ENCODE data around the gene PSMB8. TPM values are rescaled to one million over a fixed set of nuclear protein-coding genes. Genes with fewer than 3 reads are reported as not detected.

Gene PSMB8
- total RNA-seq, 1 donor from 2014 or later, result 45.5 TPM

GRCh38 chr6:32865724-32866443 lies 22.0 kb upstream of the PSMB8 start:
- Histone ChIP-seq H3K27ac (ENCODE audit: low read depth, low read length) (no peak overlapping the region), H3K9ac (ENCODE audit: low read length) (no peak overlapping the region), H3K9me3 (ENCODE audit: insufficient read depth, low read depth, low read length) (no peaks in the 10 kb centered on the region), H2AFZ (ENCODE audit: low read depth, low read length) (no peak overlapping the region), H4K20me1 (ENCODE audit: insufficient read depth, low read length) (no peaks in the 10 kb centered on the region), H3K4me3 (ENCODE audit: insufficient read depth, low read depth, low read length) (no peak overlapping the region), H3K79me2 (ENCODE audit: insufficient read depth, low read length) (no peaks in the 10 kb centered on the region), H3K36me3 (ENCODE audit: insufficient read depth, low read length) (no peaks in the 10 kb centered on the region), H3K27me3 (ENCODE audit: insufficient read depth, low read length) (peaks cover 30% of the 10 kb centered on the region), H3K4me1 (ENCODE audit: insufficient read depth, low read length) (no peaks in the 10 kb centered on the region), H3K4me2 (ENCODE audit: low read length) (no peak overlapping the region)
- H3K27me3 Mint-ChIP-seq (ENCODE audit: low read depth, unreplicated experiment), result peaks cover 7% of the 10 kb centered on the region
- TF ChIP-seq, protein P1, sequence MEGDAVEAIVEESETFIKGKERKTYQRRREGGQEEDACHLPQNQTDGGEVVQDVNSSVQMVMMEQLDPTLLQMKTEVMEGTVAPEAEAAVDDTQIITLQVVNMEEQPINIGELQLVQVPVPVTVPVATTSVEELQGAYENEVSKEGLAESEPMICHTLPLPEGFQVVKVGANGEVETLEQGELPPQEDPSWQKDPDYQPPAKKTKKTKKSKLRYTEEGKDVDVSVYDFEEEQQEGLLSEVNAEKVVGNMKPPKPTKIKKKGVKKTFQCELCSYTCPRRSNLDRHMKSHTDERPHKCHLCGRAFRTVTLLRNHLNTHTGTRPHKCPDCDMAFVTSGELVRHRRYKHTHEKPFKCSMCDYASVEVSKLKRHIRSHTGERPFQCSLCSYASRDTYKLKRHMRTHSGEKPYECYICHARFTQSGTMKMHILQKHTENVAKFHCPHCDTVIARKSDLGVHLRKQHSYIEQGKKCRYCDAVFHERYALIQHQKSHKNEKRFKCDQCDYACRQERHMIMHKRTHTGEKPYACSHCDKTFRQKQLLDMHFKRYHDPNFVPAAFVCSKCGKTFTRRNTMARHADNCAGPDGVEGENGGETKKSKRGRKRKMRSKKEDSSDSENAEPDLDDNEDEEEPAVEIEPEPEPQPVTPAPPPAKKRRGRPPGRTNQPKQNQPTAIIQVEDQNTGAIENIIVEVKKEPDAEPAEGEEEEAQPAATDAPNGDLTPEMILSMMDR (IDR thresholded peaks at IDR 0.05; ENCODE audit: insufficient read depth, low read depth, low read length), result no peak
- TF ChIP-seq EZH2 (IDR thresholded peaks at IDR 0.05; ENCODE audit: insufficient read depth, low read length), result no peak
- H3K9me3 Mint-ChIP-seq (ENCODE audit: unreplicated experiment), result no peaks in the 10 kb centered on the region
- no peaks in the 10 kb centered on the region for H3K36me3 Mint-ChIP-seq (ENCODE audit: low read depth, unreplicated experiment)
- no peak overlapping the region for H3K4me3 Mint-ChIP-seq (ENCODE audit: unreplicated experiment)
- FAIRE-seq (no peak), DNase-seq (ENCODE audit: low read depth) (no peak)
- H3K4me1 Mint-ChIP-seq (ENCODE audit: low read depth, unreplicated experiment), result peaks cover 4% of the 10 kb centered on the region
- H3K27ac Mint-ChIP-seq (ENCODE audit: unreplicated experiment), result peak overlapping the region; percentile 1

- Histone ChIP-seq H4K20me1 (ENCODE audit: insufficient read depth, low read length) (no peaks in the 10 kb centered on the region), H3K27me3 (ENCODE audit: insufficient read depth, low read length) (peaks cover 24% of the 10 kb centered on the region), H3K4me2 (ENCODE audit: low read length) (no peak overlapping the region), H3K4me1 (ENCODE audit: insufficient read depth, low read length) (no peaks in the 10 kb centered on the region), H3K9ac (ENCODE audit: low read length) (no peak overlapping the region), H3K36me3 (ENCODE audit: insufficient read depth, low read length) (no peaks in the 10 kb centered on the region), H3K27ac (ENCODE audit: low read depth, low read length) (no peak overlapping the region), H2AFZ (ENCODE audit: low read depth, low read length) (no peak overlapping the region), H3K79me2 (ENCODE audit: insufficient read depth, low read length) (no peaks in the 10 kb centered on the region), H3K4me3 (ENCODE audit: insufficient read depth, low read depth, low read length) (no peak overlapping the region), H3K9me3 (ENCODE audit: insufficient read depth, low read depth, low read length) (no peaks in the 10 kb centered on the region)
- H3K4me3 Mint-ChIP-seq (ENCODE audit: unreplicated experiment), result no peak overlapping the region
- FAIRE-seq, result no peak
- H3K9me3 Mint-ChIP-seq (ENCODE audit: unreplicated experiment), result no peaks in the 10 kb centered on the region
- H3K27me3 Mint-ChIP-seq (ENCODE audit: low read depth, unreplicated experiment), result peaks cover 12% of the 10 kb centered on the region
- no peak for DNase-seq (ENCODE audit: low read depth)
- peaks cover 5% of the 10 kb centered on the region for H3K36me3 Mint-ChIP-seq (ENCODE audit: low read depth, unreplicated experiment)
- H3K27ac Mint-ChIP-seq (ENCODE audit: unreplicated experiment), result no peak overlapping the region
- peaks cover 2% of the 10 kb centered on the region for H3K4me1 Mint-ChIP-seq (ENCODE audit: low read depth, unreplicated experiment)
- no peak for TF ChIP-seq EZH2 (IDR thresholded peaks at IDR 0.05; ENCODE audit: insufficient read depth, low read length)
- TF ChIP-seq, protein P1 (IDR thresholded peaks at IDR 0.05; ENCODE audit: insufficient read depth, low read depth, low read length), result no peak
These were observed 18.9 kb upstream of the PSMB8 start for GRCh38 chr6:32862725-32863124.

DNA sequence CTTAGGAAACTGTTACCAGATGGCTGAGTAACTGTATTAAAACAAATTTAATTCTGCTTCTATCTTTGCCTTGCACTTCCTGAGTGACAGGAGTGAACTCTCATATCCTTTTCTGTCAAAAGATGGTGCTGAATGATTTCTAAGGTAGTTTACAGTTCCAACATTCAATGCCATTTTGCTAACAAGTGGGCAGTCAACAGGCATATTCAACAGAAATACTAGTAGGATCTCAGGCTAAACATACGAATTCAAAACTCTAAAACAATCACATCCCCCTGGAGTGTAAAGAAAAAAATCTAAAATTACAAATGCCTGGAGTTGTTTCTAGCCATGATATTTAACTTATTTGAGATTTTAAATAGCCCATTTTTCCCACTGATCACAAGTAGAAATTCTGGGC lies 16.8 kb upstream of the PSMB8 start:
- H3K36me3 Mint-ChIP-seq (ENCODE audit: low read depth, unreplicated experiment), result peaks cover 11% of the 10 kb centered on the region
- no peak for TF ChIP-seq EZH2 (IDR thresholded peaks at IDR 0.05; ENCODE audit: insufficient read depth, low read length)
- TF ChIP-seq, protein P1 (IDR thresholded peaks at IDR 0.05; ENCODE audit: insufficient read depth, low read depth, low read length), result no peak
- no peak overlapping the region for H3K27ac Mint-ChIP-seq (ENCODE audit: unreplicated experiment)
- H3K27me3 ChIP-seq (ENCODE audit: insufficient read depth, low read length), result peaks cover 12% of the 10 kb centered on the region
- H3K27me3 Mint-ChIP-seq (ENCODE audit: low read depth, unreplicated experiment), result peaks cover 26% of the 10 kb centered on the region
- H3K4me3 ChIP-seq (ENCODE audit: insufficient read depth, low read depth, low read length), result no peak overlapping the region
- H3K4me2 ChIP-seq (ENCODE audit: low read length), result no peak overlapping the region
- H3K9ac ChIP-seq (ENCODE audit: low read length), result no peak overlapping the region
- no peak overlapping the region for H2AFZ ChIP-seq (ENCODE audit: low read depth, low read length)
- H4K20me1 ChIP-seq (ENCODE audit: insufficient read depth, low read length), result no peaks in the 10 kb centered on the region
- no peaks in the 10 kb centered on the region for H3K36me3 ChIP-seq (ENCODE audit: insufficient read depth, low read length)
- H3K4me3 Mint-ChIP-seq (ENCODE audit: unreplicated experiment), result peak overlapping the region; percentile 1
- no peaks in the 10 kb centered on the region for H3K9me3 Mint-ChIP-seq (ENCODE audit: unreplicated experiment)
- H3K4me1 Mint-ChIP-seq (ENCODE audit: low read depth, unreplicated experiment), result peaks cover 2% of the 10 kb centered on the region
- no peak overlapping the region for H3K27ac ChIP-seq (ENCODE audit: low read depth, low read length)
- no peaks in the 10 kb centered on the region for H3K9me3 ChIP-seq (ENCODE audit: insufficient read depth, low read depth, low read length)
- FAIRE-seq (no peak), DNase-seq (ENCODE audit: low read depth) (no peak)
- H3K79me2 ChIP-seq (ENCODE audit: insufficient read depth, low read length), result no peaks in the 10 kb centered on the region
- H3K4me1 ChIP-seq (ENCODE audit: insufficient read depth, low read length), result no peaks in the 10 kb centered on the region
